GM23248 (cell line): ENCODE data around the gene IPO4. TPM values are rescaled to one million over a fixed set of nuclear protein-coding genes. Genes with fewer than 3 reads are reported as not detected.

Experiments
- DNase-seq: peaks from one replicate; pipeline ENCODE4 v3.0.0-alpha.2; 2015
- H2AFZ ChIP-seq: fragments of 200-600 bp; sonication (generic); 2 replicates; pipeline ENCODE4 v1.6.1; 2016; ENCODE audit warnings: antibody characterized with exemption
- H3F3A ChIP-seq: fragments of 200-600 bp; sonication (generic); 2 replicates; pipeline ENCODE4 v1.6.1; 2016; ENCODE audit warnings: mild to moderate bottlenecking, antibody characterized with exemption, mixed run types; ENCODE audit not compliant: insufficient read depth
- H3K27ac ChIP-seq: fragments of 200-600 bp; sonication (generic); 2 replicates; pipeline ENCODE4 v1.5.1; 2016; ENCODE audit warnings: mild to moderate bottlenecking
- H3K27me3 ChIP-seq: fragments of 200-600 bp; sonication (generic); replicated peaks from 2 replicates; pipeline ENCODE4 v1.6.1; 2016; ENCODE audit warnings: mild to moderate bottlenecking; ENCODE audit not compliant: insufficient read depth
- H3K36me3 ChIP-seq: fragments of 200-600 bp; sonication (generic); 2 replicates; pipeline ENCODE4 v1.6.1; 2016; ENCODE audit warnings: low read depth, mild to moderate bottlenecking
- H3K4me1 ChIP-seq: fragments of 200-600 bp; sonication (generic); 2 replicates; pipeline ENCODE4 v1.6.1; 2016; ENCODE audit warnings: mild to moderate bottlenecking; ENCODE audit not compliant: insufficient read depth
- H3K4me2 ChIP-seq: fragments of 200-600 bp; sonication (generic); one replicate; pipeline ENCODE4 v1.6.1; 2016; ENCODE audit warnings: mild to moderate bottlenecking; ENCODE audit not compliant: unreplicated experiment
- H3K4me3 ChIP-seq: fragments of 200-600 bp; sonication (generic); 2 replicates; pipeline ENCODE4 v1.5.1; 2016; ENCODE audit warnings: mild to moderate bottlenecking
- H3K79me2 ChIP-seq: fragments of 200-600 bp; sonication (generic); 2 replicates; pipeline ENCODE4 v1.6.1; 2016; ENCODE audit warnings: mild to moderate bottlenecking; ENCODE audit not compliant: insufficient read depth
- H3K9ac ChIP-seq: fragments of 200-600 bp; sonication (generic); 2 replicates; pipeline ENCODE4 v1.6.1; 2016; ENCODE audit warnings: mild to moderate bottlenecking
- H3K9me2 ChIP-seq: fragments of 200-600 bp; sonication (generic); 2 replicates; pipeline ENCODE4 v1.6.1; 2016; ENCODE audit warnings: mixed run types, mild to moderate bottlenecking, moderate library complexity; ENCODE audit not compliant: insufficient read depth
- H3K9me3 ChIP-seq: fragments of 200-600 bp; sonication (generic); one replicate; pipeline ENCODE4 v1.6.1; 2017; ENCODE audit warnings: low read depth
- H4K20me1 ChIP-seq: fragments of 200-600 bp; sonication (generic); 2 replicates; pipeline ENCODE4 v1.6.0; 2016; ENCODE audit not compliant: insufficient read depth
- EZH2 ChIP-seq: fragments of 200-600 bp; sonication (generic); IDR thresholded peaks from 2 replicates; pipeline ENCODE4 v1.6.1; 2018; ENCODE audit warnings: antibody characterized with exemption, mild to moderate bottlenecking; ENCODE audit not compliant: insufficient read depth, poor library complexity, severe bottlenecking
- EZH2phosphoT487 ChIP-seq: fragments of 200-600 bp; sonication (generic); IDR thresholded peaks from 2 replicates; pipeline ENCODE4 v1.6.1; 2018; ENCODE audit warnings: antibody characterized with exemption, moderate library complexity, mild to moderate bottlenecking, low read depth; ENCODE audit not compliant: insufficient read depth
- WGBS, 2 experiments: methylation state at CpG; one replicate each; pipeline ENCODE4 v1.1.6; 2015 to 2017; ENCODE audit warnings: low lambda C conversion rate in 2 of 2, low coverage in 1 of 2; ENCODE audit errors: missing lambda C conversion rate in 2 of 2; 5-methylcytosine and 5-hydroxymethylcytosine counted together
- in situ Hi-C: fragments of 300-500 bp; cut with MboI; formaldehyde crosslinking; loops from 2 replicates; pipeline ENCODE4 v1.15.0; 2020
- polyA plus RNA-seq: library from polyadenylated mRNA; unstranded; fragments of >200 nt; fragmentation: Nextera tagmentation; extraction: Ambion mirVana; gene quantifications from 2 replicates; pipeline ENCODE4 v1.2.1, GENCODE V29; 2016
- total RNA-seq: library from RNA; depleted of rRNA; stranded (reverse); fragments of >200 nt; shearing (Covaris generic); gene quantifications from 2 replicates; pipeline ENCODE4 v1.2.3, GENCODE V29; 2014

Gene IPO4
- total and polyA plus RNA-seq, 2 experiments from 2014 or later: 33.6 to 58.3 TPM

DNA sequence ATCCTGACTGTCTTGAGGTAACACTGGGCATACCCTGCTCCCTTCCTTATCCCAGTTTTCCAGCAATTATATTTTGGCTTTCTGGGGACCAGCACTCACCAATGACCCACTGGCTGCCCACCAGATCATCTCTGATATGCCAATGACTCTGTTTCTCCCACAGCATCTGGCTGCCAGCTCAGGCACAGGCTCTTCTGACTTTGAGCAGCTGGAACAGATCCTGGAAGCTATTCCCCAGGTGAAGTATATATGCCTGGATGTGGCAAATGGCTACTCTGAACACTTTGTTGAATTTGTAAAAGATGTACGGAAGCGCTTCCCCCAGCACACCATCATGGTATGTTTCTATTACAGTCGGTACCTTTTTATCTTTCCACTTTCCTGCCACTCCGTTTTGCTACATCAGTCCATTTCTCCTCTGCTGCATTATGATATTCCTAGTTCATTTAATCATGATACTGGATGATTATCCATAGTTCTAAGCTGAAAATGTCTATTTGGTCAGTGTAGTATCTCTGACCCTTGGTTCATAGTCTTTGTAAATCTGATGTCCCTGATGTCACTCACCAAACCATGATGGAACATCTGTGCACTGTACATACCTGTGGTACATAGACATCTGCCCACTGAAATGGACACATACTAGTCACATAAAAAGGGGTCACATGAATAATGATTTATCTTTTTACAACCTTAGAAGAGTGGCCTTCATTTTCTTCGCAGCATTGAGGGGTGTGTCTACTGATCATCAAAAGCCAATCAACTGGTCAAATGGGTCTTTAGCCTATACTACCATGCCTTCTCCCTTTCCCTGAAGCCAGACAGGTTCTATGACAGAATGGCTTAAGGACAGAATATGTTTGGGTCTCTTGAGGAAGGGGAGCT is 47.4 kb upstream of the IPO4 start:
- TF ChIP-seq EZH2phosphoT487: no peak
- TF ChIP-seq EZH2: no peak
- Histone ChIP-seq H2AFZ (no peak overlapping the region), H3F3A (peaks cover 28% of the 10 kb centered on the region), H3K36me3 (peaks cover 35% of the 10 kb centered on the region), H3K4me2 (no peak overlapping the region), H3K27me3 (no peaks in the 10 kb centered on the region), H3K79me2 (peaks cover 75% of the 10 kb centered on the region), H4K20me1 (no peaks in the 10 kb centered on the region), H3K9me2 (no peaks in the 10 kb centered on the region), H3K9me3 (no peaks in the 10 kb centered on the region), H3K27ac (no peak overlapping the region), H3K4me1 (peaks cover 34% of the 10 kb centered on the region), H3K9ac (no peak overlapping the region), H3K4me3 (no peak overlapping the region)
- no peak for DNase-seq
- in situ Hi-C loops: no loop called here
- 97 to 99% methylated on average over 5 of the region's 5 CpGs for WGBS, 2 experiments

GRCh38 chr14:24234095-24235005 is 45.7 kb upstream of the IPO4 start:
- H3K4me2 ChIP-seq: peak overlapping the region; percentile 84
- in situ Hi-C loops: no loop called here

DNA sequence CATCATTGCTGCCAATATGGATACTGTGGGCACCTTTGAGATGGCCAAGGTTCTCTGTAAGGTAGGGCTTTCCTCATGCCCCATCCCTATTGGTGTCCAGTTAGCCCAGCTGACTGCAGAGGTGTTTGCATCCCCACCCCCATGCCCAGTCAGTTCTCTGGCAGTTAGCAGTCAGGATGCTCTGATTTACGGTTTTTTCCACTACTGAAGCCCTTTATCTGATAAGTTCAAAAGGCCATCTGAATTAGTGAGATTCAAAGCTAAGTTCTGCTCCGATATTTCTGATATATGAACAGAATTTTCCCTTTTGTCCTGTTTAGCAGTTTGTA is 44.9 kb upstream of the IPO4 start:
- Histone ChIP-seq H3K27ac (peak overlapping the region; percentile 70; the same call in 1 of the 2 replicates), H3K9me3 (no peaks in the 10 kb centered on the region)
- 90 to 100% methylated on average over 2 of the region's 2 CpGs for WGBS, 2 experiments

More at GRCh38 chr14:24234095-24235005, 45.7 kb upstream of the IPO4 start:
- H4K20me1 ChIP-seq: no peaks in the 10 kb centered on the region
- TF ChIP-seq EZH2phosphoT487 (no peak), EZH2 (no peak)
- WGBS, 2 experiments: 76 to 80% methylated on average over 3 of the region's 3 CpGs
- DNase-seq: no peak
- peak overlapping the region; percentile 91; the same call in 1 of the 2 replicates for H3K9ac ChIP-seq
- H3K9me2 ChIP-seq: no peaks in the 10 kb centered on the region
- no peaks in the 10 kb centered on the region for H3K9me3 ChIP-seq
- peaks cover 18% of the 10 kb centered on the region for H3F3A ChIP-seq
- H3K27ac ChIP-seq: 0 out of 2 replicates have a peak overlapping the region, but pooled peaks have one; percentile 70
- H3K4me1 ChIP-seq: peaks cover 17% of the 10 kb centered on the region
- peak overlapping the region; percentile 77; the same call in 1 of the 2 replicates for H3K4me3 ChIP-seq
- H2AFZ ChIP-seq: no peak overlapping the region
- H3K36me3 ChIP-seq: peaks cover 18% of the 10 kb centered on the region
- H3K27me3 ChIP-seq: no peaks in the 10 kb centered on the region
- H3K79me2 ChIP-seq: peaks cover 75% of the 10 kb centered on the region

More for the DNA sequence above, 44.9 kb upstream of the IPO4 start:
- peak overlapping the region; percentile 91 for H3K9ac ChIP-seq
- peak overlapping the region; percentile 77 for H3K4me3 ChIP-seq
- H3K36me3 ChIP-seq: peaks cover 13% of the 10 kb centered on the region
- peaks cover 13% of the 10 kb centered on the region for H3K4me1 ChIP-seq
- DNase-seq: no peak
- peak overlapping the region; percentile 84 for H3K4me2 ChIP-seq
- H3K27me3 ChIP-seq: no peaks in the 10 kb centered on the region
- no peaks in the 10 kb centered on the region for H4K20me1 ChIP-seq
- in situ Hi-C loops: no loop called here
- peak overlapping the region; percentile 80; the same call in 1 of the 2 replicates for H2AFZ ChIP-seq
- peaks cover 10% of the 10 kb centered on the region for H3F3A ChIP-seq
- TF ChIP-seq EZH2 (no peak), EZH2phosphoT487 (no peak)
- no peaks in the 10 kb centered on the region for H3K9me2 ChIP-seq
- peaks cover 75% of the 10 kb centered on the region for H3K79me2 ChIP-seq
